ENCODE measurements around the gene WHRN.

Gene WHRN

GRCh38 chr9:114493521-114494184 is 11.6 kb downstream of the WHRN start:
- no peak for DNase-seq (ENCODE audit: extremely low read depth in 1 of 2, low read depth in 1 of 2)

GRCh38 chr9:114492991-114493390 is 12.3 kb downstream of the WHRN start:
- DNase-seq (ENCODE audit: extremely low read depth in 1 of 2, low read depth in 1 of 2), result no peak

- DNase-seq (ENCODE audit: extremely low read depth in 1 of 2, low read depth in 1 of 2), result no peak
Measured at GRCh38 chr9:114491430-114492003, 13.8 kb downstream of the WHRN start.

- DNase-seq (ENCODE audit: extremely low read depth in 1 of 2, low read depth in 1 of 2), result no peak
Measured at GRCh38 chr9:114489928-114490327, 15.3 kb downstream of the WHRN start.

- DNase-seq (ENCODE audit: extremely low read depth in 1 of 2, low read depth in 1 of 2), result no peak
Measured at GRCh38 chr9:114488398-114489129, 16.7 kb downstream of the WHRN start.

- DNase-seq (ENCODE audit: extremely low read depth in 1 of 2, low read depth in 1 of 2), result peak in 1 of 2 donors; percentile 24
Measured at GRCh38 chr9:114487607-114488300, 17.5 kb downstream of the WHRN start.

- DNase-seq (ENCODE audit: extremely low read depth in 1 of 2, low read depth in 1 of 2), result no peak
Measured at GRCh38 chr9:114486205-114486963, 18.9 kb downstream of the WHRN start.

GRCh38 chr9:114484854-114485443 is 20.3 kb downstream of the WHRN start:
- DNase-seq (ENCODE audit: extremely low read depth in 1 of 2, low read depth in 1 of 2), result peak in 1 of 2 donors; percentile 10

GRCh38 chr9:114484215-114484853 is 20.9 kb downstream of the WHRN start:
- DNase-seq (ENCODE audit: extremely low read depth in 1 of 2, low read depth in 1 of 2), result no peak

GRCh38 chr9:114483499-114483898 is 21.8 kb downstream of the WHRN start:
- no peak for DNase-seq (ENCODE audit: extremely low read depth in 1 of 2, low read depth in 1 of 2)

GRCh38 chr9:114482593-114482992 is 22.7 kb downstream of the WHRN start:
- DNase-seq (ENCODE audit: extremely low read depth in 1 of 2, low read depth in 1 of 2), result no peak

GRCh38 chr9:114481789-114482188 is 23.5 kb downstream of the WHRN start:
- DNase-seq (ENCODE audit: extremely low read depth in 1 of 2, low read depth in 1 of 2), result no peak

- no peak for DNase-seq (ENCODE audit: extremely low read depth in 1 of 2, low read depth in 1 of 2)
Measured at GRCh38 chr9:114480746-114481435, 24.4 kb downstream of the WHRN start.

- no peak for DNase-seq (ENCODE audit: extremely low read depth in 1 of 2, low read depth in 1 of 2)
Measured at GRCh38 chr9:114478871-114479270, 26.4 kb downstream of the WHRN start.

- no peak for DNase-seq (ENCODE audit: extremely low read depth in 1 of 2, low read depth in 1 of 2)
Measured at GRCh38 chr9:114478459-114478858, 26.8 kb downstream of the WHRN start.

GRCh38 chr9:114477642-114478041 is 27.6 kb downstream of the WHRN start:
- no peak for DNase-seq (ENCODE audit: extremely low read depth in 1 of 2, low read depth in 1 of 2)

- no peak for DNase-seq (ENCODE audit: extremely low read depth in 1 of 2, low read depth in 1 of 2)
Measured at GRCh38 chr9:114476891-114477469, 28.3 kb downstream of the WHRN start.

GRCh38 chr9:114475412-114476135 is 29.7 kb downstream of the WHRN start:
- no peak for DNase-seq (ENCODE audit: extremely low read depth in 1 of 2, low read depth in 1 of 2)
